CD4-positive, alpha-beta memory T cell (primary cell): ENCODE data around the gene ITSN2. TPM values are rescaled to one million over a fixed set of nuclear protein-coding genes. Genes with fewer than 3 reads are reported as not detected.
"Not testable (repeated sequence)": the region's sequence is repeated elsewhere in the genome, so short reads cannot be mapped to it uniquely, and the experiment has no call there.

Experiments
- CTCF ChIA-PET: fragments of 350-600 bp; sonication (Branson Sonifier 250); formaldehyde crosslinking; loops from one replicate; lab custom pipeline; 2021; ENCODE audit warnings: inconsistent platforms; ENCODE audit not compliant: partially characterized antibody; lab: Charles Lee
- POLR2A ChIA-PET: fragments of 350-600 bp; sonication (Branson Sonifier 250); formaldehyde crosslinking; loops from one replicate; lab custom pipeline; 2021; ENCODE audit not compliant: partially characterized antibody; lab: Charles Lee
- DNase-seq, 5 donors: peaks; one replicate each; pipeline versions ENCODE4 v3.0.0 to v3.0.0-alpha.2; 2020 to 2022; ENCODE audit warnings: mixed read lengths in 1 of 5
- H3K27ac ChIP-seq: one replicate; pipeline ENCODE4 v1.7.0; 2013; ENCODE audit warnings: low read depth, low read length
- H3K27me3 ChIP-seq: 2 replicates; pipeline ENCODE4 v1.7.0; 2013; ENCODE audit warnings: mild to moderate bottlenecking, low read length, moderate library complexity; ENCODE audit not compliant: insufficient read depth
- H3K36me3 ChIP-seq: 2 replicates; pipeline ENCODE4 v1.7.0; 2013; ENCODE audit warnings: mild to moderate bottlenecking, low read length, moderate library complexity; ENCODE audit not compliant: insufficient read depth
- H3K4me1 ChIP-seq: 2 replicates; pipeline ENCODE4 v1.7.0; 2013; ENCODE audit warnings: mild to moderate bottlenecking, low read length, moderate library complexity; ENCODE audit not compliant: insufficient read depth
- H3K4me3 ChIP-seq, 2 donors: one replicate each; pipeline ENCODE4 v1.7.0; 2013; ENCODE audit warnings: low read length in 2 of 2, mild to moderate bottlenecking in 1 of 2
- H3K9me3 ChIP-seq, 2 donors: one replicate each; pipeline ENCODE4 v1.7.0; 2013; ENCODE audit warnings: low read length in 2 of 2, control low read depth in 1 of 2; ENCODE audit not compliant: control insufficient read depth in 1 of 2
- H3K27ac Mint-ChIP-seq, 7 donors: one replicate each; pipeline ENCODE4 v1.8.0; 2020 to 2021; ENCODE audit warnings: mixed read lengths in 7 of 7, mild to moderate bottlenecking in 6 of 7, inconsistent platforms in 3 of 7, moderate library complexity in 3 of 7
- H3K27me3 Mint-ChIP-seq, 2 donors: one replicate each; pipeline ENCODE4 v1.8.0; 2020 to 2021; ENCODE audit warnings: mixed read lengths in 2 of 2
- H3K36me3 Mint-ChIP-seq, 2 donors: one replicate each; pipeline ENCODE4 v1.8.0; 2020 to 2021; ENCODE audit warnings: mixed read lengths in 2 of 2, inconsistent platforms in 1 of 2, mild to moderate bottlenecking in 1 of 2
- H3K4me1 Mint-ChIP-seq, 4 donors: one replicate each; pipeline ENCODE4 v1.8.0; 2020 to 2021; ENCODE audit warnings: mixed read lengths in 4 of 4, mild to moderate bottlenecking in 1 of 4
- H3K4me3 Mint-ChIP-seq, 8 donors: one replicate each; pipeline ENCODE4 v1.8.0; 2020 to 2021; ENCODE audit warnings: mixed read lengths in 8 of 8, mild to moderate bottlenecking in 7 of 8, moderate library complexity in 6 of 8, inconsistent platforms in 3 of 8
- H3K9me3 Mint-ChIP-seq, 8 donors: one replicate each; pipeline ENCODE4 v1.8.0; 2020 to 2021; ENCODE audit warnings: mixed read lengths in 8 of 8, mild to moderate bottlenecking in 5 of 8, inconsistent platforms in 3 of 8, moderate library complexity in 1 of 8
- intact Hi-C: fragments of 100-400 bp; cut with micrococcal nuclease; formaldehyde crosslinking; loops from one replicate; pipeline ENCODE4 v1.15.1; 2023
- polyA plus RNA-seq, 2 donors: library from polyadenylated mRNA; unstranded; fragments of 300-500 nt; fragmentation: Illumina TruSeq; gene quantifications; one replicate each; pipeline ENCODE4 v1.2.3, GENCODE V29; 2021
- total RNA-seq, 2 experiments: library from RNA; stranded (reverse); gene quantifications; one replicate each; pipeline ENCODE4 v1.2.3, GENCODE V29; 2021

Gene ITSN2
- total and polyA plus RNA-seq, 4 experiments from 2014 or later: 39.8 to 135 (median 102) TPM

DNA sequence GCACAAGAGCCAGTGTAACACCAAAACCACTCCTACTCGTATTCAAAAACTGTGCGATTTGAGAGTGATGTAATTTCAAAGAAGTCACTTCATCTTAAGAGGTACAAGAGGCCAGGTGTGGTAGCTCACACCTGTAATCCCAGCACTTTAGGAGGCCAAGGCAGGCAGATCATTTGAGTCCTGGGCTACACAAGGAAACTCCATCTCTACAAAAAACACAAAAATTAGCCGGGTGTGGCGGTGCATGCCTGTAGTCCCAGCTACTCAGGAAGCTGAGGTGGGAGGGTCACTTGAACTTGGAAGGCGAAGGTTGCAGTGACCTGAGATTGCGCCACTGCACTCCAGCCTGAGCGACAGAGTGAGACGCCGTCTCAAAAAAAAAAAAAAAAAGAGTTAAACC, 21.2 kb downstream of the ITSN2 start:
- H3K4me1 ChIP-seq: peaks cover 48% of the 10 kb centered on the region
- H3K9me3 Mint-ChIP-seq, H3K9me3 ChIP-seq, CTCF ChIA-PET, H3K27me3 Mint-ChIP-seq, DNase-seq, H3K36me3 Mint-ChIP-seq, H3K27me3 ChIP-seq, H3K36me3 ChIP-seq, H3K4me3 ChIP-seq, intact Hi-C loops, H3K27ac ChIP-seq: not testable (repeated sequence)
- peaks cover 52 to 79% (median 67%) of the 10 kb centered on the region in 4 donors for H3K4me1 Mint-ChIP-seq
- POLR2A ChIA-PET: interaction anchor here (0.7 kb wide), 1 partner anchor 12 kb away, joined by 3 read pairs; no protein-coding TSS in a partner anchor
- peak overlapping the region in 3 of 8 donors; percentile 7 to 17 (median 7) for H3K4me3 Mint-ChIP-seq
- H3K27ac Mint-ChIP-seq: peak overlapping the region in 4 of 7 donors; percentile 3 to 57 (median 24)

DNA sequence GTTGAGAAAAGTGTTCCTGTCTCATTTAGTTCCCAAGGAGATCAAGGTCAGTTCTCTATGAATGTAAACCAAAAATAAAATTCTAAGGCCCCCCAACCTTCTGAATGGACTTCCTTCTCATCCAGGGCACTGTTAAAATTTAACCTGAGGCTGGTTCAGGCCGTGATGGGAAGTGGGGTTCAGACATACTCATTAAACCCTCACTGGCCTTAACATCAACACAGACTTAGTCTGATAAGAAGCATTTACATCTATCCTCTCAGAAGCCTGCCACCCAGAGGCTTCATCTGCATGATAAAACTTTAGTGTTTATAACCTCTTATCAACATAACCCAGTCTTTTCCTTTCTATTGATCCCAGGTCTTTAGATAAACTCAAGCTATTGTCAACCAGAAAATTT, 22.4 kb downstream of the ITSN2 start:
- Mint-ChIP-seq H3K4me3 (peak overlapping the region in 3 of 8 donors; percentile 1 to 12 (median 11)), H3K4me1 (peaks cover 49 to 82% (median 68%) of the 10 kb centered on the region in 4 donors), H3K9me3 (no peaks in the 10 kb centered on the region), H3K36me3 (peaks cover 2 to 4% of the 10 kb centered on the region in 2 donors), H3K27me3 (no peaks in the 10 kb centered on the region), H3K27ac (peak overlapping the region in 6 of 7 donors; percentile 2 to 73 (median 22))
- H3K36me3 ChIP-seq: no peaks in the 10 kb centered on the region
- H3K9me3 ChIP-seq: no peaks in the 10 kb centered on the region
- H3K27ac ChIP-seq: no peak overlapping the region
- CTCF ChIA-PET: no interaction called here
- H3K4me1 ChIP-seq: peaks cover 39% of the 10 kb centered on the region
- POLR2A ChIA-PET: interaction anchor here (0.6 kb wide), 1 partner anchor 10 kb away, joined by 3 read pairs; no protein-coding TSS in a partner anchor
- no peak for DNase-seq
- no peak overlapping the region for H3K4me3 ChIP-seq
- H3K27me3 ChIP-seq: no peaks in the 10 kb centered on the region
- intact Hi-C loops: no loop called here

DNA sequence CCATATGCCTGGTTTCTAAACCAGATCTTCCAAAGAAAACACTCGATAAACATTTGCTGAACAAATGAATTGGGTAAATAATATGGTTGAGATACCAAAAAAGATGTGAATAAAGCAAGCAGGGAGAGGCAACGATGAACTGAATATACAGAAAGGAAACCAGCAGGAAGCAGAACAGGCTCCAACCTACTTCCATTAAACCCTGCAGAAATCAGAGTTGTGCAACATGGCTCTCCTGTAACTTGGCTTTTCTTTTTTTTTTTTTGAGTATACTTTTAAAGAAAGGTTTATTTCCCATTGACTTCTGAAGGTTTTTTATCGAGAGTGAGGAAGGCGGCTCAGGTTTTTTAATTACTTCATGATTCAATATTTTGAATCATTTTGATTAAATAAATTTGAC, 23.5 kb downstream of the ITSN2 start:
- H3K27me3 ChIP-seq: no peaks in the 10 kb centered on the region
- Mint-ChIP-seq H3K4me1 (peaks cover 46 to 79% (median 65%) of the 10 kb centered on the region in 4 donors), H3K36me3 (peaks cover 2 to 4% of the 10 kb centered on the region in 2 donors), H3K27me3 (no peaks in the 10 kb centered on the region), H3K27ac (no peak overlapping the region), H3K4me3 (no peak overlapping the region), H3K9me3 (no peaks in the 10 kb centered on the region)
- ChIA-PET POLR2A (no interaction called here), CTCF (no interaction called here)
- H3K4me1 ChIP-seq: peaks cover 31% of the 10 kb centered on the region
- no peak for DNase-seq
- H3K9me3 ChIP-seq: no peaks in the 10 kb centered on the region
- H3K27ac ChIP-seq: no peak overlapping the region
- no peak overlapping the region for H3K4me3 ChIP-seq
- H3K36me3 ChIP-seq: no peaks in the 10 kb centered on the region
- intact Hi-C loops: no loop called here

DNA sequence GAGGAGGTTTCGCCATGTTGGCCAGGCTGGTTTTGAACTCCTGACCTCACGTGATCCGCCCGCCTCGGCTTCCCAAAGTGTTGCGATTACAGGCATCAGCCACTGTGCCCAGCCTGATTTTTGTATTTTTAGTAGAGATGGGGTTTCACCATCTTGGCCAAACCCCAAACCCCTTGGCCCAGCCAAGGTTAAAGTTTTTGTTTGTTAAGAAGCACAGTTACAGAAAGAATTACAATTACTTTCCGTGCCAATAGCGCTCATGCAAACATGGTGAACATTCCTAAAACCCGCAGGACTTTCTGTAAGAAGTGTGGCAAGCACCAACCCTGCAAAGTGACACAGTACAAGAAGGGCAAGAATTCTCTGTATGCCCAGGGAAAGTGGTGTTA, 26.1 kb downstream of the ITSN2 start:
- CTCF ChIA-PET: no interaction called here
- Mint-ChIP-seq H3K4me1 (peaks cover 40 to 72% (median 57%) of the 10 kb centered on the region in 4 donors), H3K27ac (no peak overlapping the region), H3K36me3 (peaks cover 6 to 8% of the 10 kb centered on the region in 2 donors), H3K27me3 (no peaks in the 10 kb centered on the region), H3K9me3 (no peaks in the 10 kb centered on the region), H3K4me3 (peak overlapping the region in 1 of 8 donors; percentile 24)
- intact Hi-C loops: no loop called here
- Histone ChIP-seq H3K27me3 (no peaks in the 10 kb centered on the region), H3K4me1 (peaks cover 13% of the 10 kb centered on the region), H3K4me3 (no peak overlapping the region), H3K27ac (no peak overlapping the region), H3K9me3 (no peaks in the 10 kb centered on the region), H3K36me3 (no peaks in the 10 kb centered on the region)
- POLR2A ChIA-PET: no interaction called here
- DNase-seq: no peak

DNA sequence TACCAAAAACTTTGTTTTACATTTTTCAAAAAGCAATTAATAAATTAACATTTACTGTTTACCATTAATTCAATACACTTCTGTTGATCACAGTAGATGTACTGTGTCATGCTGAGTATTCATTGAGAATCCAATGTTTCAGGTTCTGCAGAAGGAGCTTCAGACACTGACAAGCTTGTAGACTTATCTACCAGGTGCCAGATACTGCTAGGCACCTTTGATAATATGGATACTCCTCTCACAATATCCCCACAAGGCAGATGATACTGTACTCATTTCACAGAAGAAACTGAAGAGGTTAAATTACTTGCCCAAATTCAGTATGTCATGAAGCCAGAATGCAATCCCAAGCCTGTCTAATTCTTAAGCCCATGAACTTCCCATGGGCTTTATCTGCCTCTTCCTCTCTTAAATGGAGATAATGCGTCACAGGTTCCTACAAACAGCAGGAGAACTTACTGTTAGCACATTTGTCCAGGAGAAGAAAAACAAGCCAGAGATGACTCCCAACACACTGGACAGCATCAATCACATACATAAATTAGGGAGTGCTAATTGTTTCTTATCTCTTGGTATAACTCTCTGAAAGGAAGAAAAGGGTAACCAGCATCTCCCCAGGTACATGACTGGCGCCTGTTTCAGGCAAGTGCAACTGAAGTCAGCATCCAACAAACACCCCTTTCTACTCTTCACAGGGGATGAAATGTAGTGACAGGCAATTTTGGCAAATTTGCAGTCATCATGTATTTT, 27.4 kb downstream of the ITSN2 start:
- intact Hi-C loops: no loop called here
- Mint-ChIP-seq H3K27me3 (no peaks in the 10 kb centered on the region), H3K4me1 (peaks cover 33 to 63% (median 47%) of the 10 kb centered on the region in 4 donors), H3K27ac (peak overlapping the region in 2 of 7 donors; percentile 42 to 44), H3K4me3 (peak overlapping the region in 3 of 8 donors; percentile 15 to 40 (median 32)), H3K36me3 (peaks cover 5 to 8% of the 10 kb centered on the region in 2 donors), H3K9me3 (no peaks in the 10 kb centered on the region)
- H3K36me3 ChIP-seq: no peaks in the 10 kb centered on the region
- peaks cover 5% of the 10 kb centered on the region for H3K4me1 ChIP-seq
- POLR2A ChIA-PET: no interaction called here
- no peak overlapping the region for H3K27ac ChIP-seq
- no peaks in the 10 kb centered on the region for H3K9me3 ChIP-seq
- no peaks in the 10 kb centered on the region for H3K27me3 ChIP-seq
- DNase-seq: no peak
- CTCF ChIA-PET: no interaction called here
- H3K4me3 ChIP-seq: no peak overlapping the region

DNA sequence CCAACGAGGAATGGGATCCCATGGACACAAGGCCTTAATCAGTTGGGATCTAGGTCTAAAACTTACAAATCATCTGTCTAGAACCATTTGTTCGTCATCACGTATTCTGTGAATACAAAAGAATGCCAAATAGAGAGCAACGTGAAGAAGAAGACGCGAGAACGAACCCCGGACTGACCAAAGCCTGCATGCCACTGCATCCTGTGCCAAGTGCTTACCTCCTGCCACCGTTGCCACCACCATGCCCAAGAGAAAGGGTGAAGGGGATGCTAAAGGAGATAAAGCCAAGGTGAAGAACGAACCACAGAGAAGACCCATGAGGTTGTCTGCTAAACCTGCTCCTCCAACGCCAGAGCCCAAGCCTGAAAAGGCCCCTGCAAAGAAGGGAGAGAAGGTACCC, 30.2 kb downstream of the ITSN2 start:
- no peak for DNase-seq
- POLR2A ChIA-PET: interaction anchor here (1.3 kb wide), 1 partner anchor 30 kb away, joined by 4 read pairs; the partner anchor contains the start of gene ITSN2
- H3K4me3 Mint-ChIP-seq: peak overlapping the region in 3 of 8 donors; percentile 31 to 39 (median 38)
- CTCF ChIA-PET: interaction anchor here (1.2 kb wide), 1 partner anchor 34 kb away, joined by 3 read pairs; no protein-coding TSS in a partner anchor
- no peaks in the 10 kb centered on the region for H3K9me3 ChIP-seq
- H3K36me3 ChIP-seq: no peaks in the 10 kb centered on the region
- H3K4me1 ChIP-seq: peaks cover 7% of the 10 kb centered on the region
- intact Hi-C loops: no loop called here
- peaks cover 24 to 57% (median 40%) of the 10 kb centered on the region in 4 donors for H3K4me1 Mint-ChIP-seq
- no peaks in the 10 kb centered on the region for H3K27me3 Mint-ChIP-seq
- no peaks in the 10 kb centered on the region for H3K9me3 Mint-ChIP-seq
- peaks cover 9% of the 10 kb centered on the region in 2 donors for H3K36me3 Mint-ChIP-seq
- no peaks in the 10 kb centered on the region for H3K27me3 ChIP-seq
- H3K4me3 ChIP-seq: no peak overlapping the region
- H3K27ac Mint-ChIP-seq: peak overlapping the region in 2 of 7 donors; percentile 29 to 35
- no peak overlapping the region for H3K27ac ChIP-seq

DNA sequence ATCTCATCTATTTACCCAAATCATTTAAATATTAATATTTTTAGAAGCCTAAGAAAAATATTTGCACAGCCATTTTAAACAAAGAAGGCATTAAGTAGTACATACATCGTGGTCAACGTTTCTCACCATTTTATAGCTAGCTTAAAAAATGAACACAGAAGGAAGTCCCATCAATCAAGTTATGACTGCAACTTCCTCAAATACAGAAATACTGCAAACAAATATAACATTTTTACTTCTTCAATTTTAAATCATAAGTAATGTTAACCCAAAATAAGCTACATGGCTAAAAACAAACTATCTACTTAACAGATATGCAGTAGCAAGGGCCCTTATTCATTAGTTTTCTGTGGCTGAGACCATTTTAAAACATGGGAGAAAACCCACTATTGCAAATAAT, 30.6 kb downstream of the ITSN2 start:
- Histone ChIP-seq H3K9me3 (no peaks in the 10 kb centered on the region), H3K4me1 (peaks cover 7% of the 10 kb centered on the region), H3K4me3 (no peak overlapping the region), H3K27ac (no peak overlapping the region), H3K27me3 (no peaks in the 10 kb centered on the region), H3K36me3 (no peaks in the 10 kb centered on the region)
- ChIA-PET POLR2A (interaction anchor here (1.3 kb wide), 1 partner anchor 31 kb away, joined by 4 read pairs; the partner anchor contains the start of gene ITSN2), CTCF (interaction anchor here (1.2 kb wide), 1 partner anchor 34 kb away, joined by 3 read pairs; no protein-coding TSS in a partner anchor)
- DNase-seq: no peak
- Mint-ChIP-seq H3K9me3 (no peaks in the 10 kb centered on the region), H3K27me3 (no peaks in the 10 kb centered on the region), H3K4me3 (peak overlapping the region in 1 of 8 donors; percentile 22), H3K4me1 (peaks cover 24 to 57% (median 40%) of the 10 kb centered on the region in 4 donors), H3K27ac (peak overlapping the region in 1 of 7 donors; percentile 15), H3K36me3 (peaks cover 9 to 10% of the 10 kb centered on the region in 2 donors)
- intact Hi-C loops: no loop called here
